Measurements from ENCODE around the gene ZSCAN32.

ZSCAN32 gene

DNA sequence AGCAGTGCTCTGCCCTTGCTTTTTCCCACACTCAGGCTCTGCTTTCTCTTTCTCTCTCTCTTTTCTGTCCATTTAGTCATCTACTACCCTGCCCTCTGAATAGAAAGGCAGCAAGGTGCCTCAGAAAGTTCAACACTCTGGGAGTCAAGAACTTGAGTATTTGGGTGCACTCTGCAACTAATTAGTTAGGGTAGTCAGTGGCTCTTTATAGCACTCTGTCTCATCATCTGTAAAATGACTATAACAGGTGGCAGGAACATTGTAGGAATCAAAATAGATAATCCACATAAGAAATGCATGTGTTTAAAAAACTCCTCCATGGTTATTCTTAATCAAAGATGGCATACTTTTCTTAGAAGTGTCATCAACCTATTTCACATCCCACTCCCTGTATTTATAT lies 37.9 kb downstream of the ZSCAN32 start:
- H3K9me2 ChIP-seq (replicated peaks; ENCODE audit: insufficient read depth, low read length), result no peaks in the 10 kb centered on the region
- no peak overlapping the region for H2AFZ ChIP-seq (ENCODE audit: low read length)
- no peaks in the 10 kb centered on the region for H4K20me1 ChIP-seq (ENCODE audit: insufficient read depth, low read length)
- no peak for TF ChIP-seq EZH2 (optimal IDR thresholded peaks at IDR 0.05; ENCODE audit: low read depth, low read length)
- TF ChIP-seq EZH2phosphoT487 (IDR thresholded peaks at IDR 0.05; ENCODE audit: low read length), result no peak
- TF ChIP-seq, protein P1, sequence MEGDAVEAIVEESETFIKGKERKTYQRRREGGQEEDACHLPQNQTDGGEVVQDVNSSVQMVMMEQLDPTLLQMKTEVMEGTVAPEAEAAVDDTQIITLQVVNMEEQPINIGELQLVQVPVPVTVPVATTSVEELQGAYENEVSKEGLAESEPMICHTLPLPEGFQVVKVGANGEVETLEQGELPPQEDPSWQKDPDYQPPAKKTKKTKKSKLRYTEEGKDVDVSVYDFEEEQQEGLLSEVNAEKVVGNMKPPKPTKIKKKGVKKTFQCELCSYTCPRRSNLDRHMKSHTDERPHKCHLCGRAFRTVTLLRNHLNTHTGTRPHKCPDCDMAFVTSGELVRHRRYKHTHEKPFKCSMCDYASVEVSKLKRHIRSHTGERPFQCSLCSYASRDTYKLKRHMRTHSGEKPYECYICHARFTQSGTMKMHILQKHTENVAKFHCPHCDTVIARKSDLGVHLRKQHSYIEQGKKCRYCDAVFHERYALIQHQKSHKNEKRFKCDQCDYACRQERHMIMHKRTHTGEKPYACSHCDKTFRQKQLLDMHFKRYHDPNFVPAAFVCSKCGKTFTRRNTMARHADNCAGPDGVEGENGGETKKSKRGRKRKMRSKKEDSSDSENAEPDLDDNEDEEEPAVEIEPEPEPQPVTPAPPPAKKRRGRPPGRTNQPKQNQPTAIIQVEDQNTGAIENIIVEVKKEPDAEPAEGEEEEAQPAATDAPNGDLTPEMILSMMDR (IDR thresholded peaks at IDR 0.05; ENCODE audit: low read length), result no peak
- no peak overlapping the region for H3K4me3 ChIP-seq (ENCODE audit: low read length)
- no peak overlapping the region for H3K9ac ChIP-seq (ENCODE audit: low read length)
- H3K36me3 ChIP-seq (replicated peaks; ENCODE audit: insufficient read depth, low read length), result no peaks in the 10 kb centered on the region
- no peaks in the 10 kb centered on the region; the same call in 1 of the 2 replicates for H3K27me3 ChIP-seq (replicated peaks; ENCODE audit: insufficient read depth, low read length)
- no peaks in the 10 kb centered on the region for H3K9me3 ChIP-seq (replicated peaks; ENCODE audit: insufficient read depth, low read length)
- H3K79me2 ChIP-seq (ENCODE audit: low read length), result no peaks in the 10 kb centered on the region
- H3K4me2 ChIP-seq (ENCODE audit: low read depth, low read length), result no peak overlapping the region
- H3K4me1 ChIP-seq (ENCODE audit: low read length), result peaks cover 4% of the 10 kb centered on the region; the same call in 1 of the 2 replicates
- no peak for DNase-seq
- no peak overlapping the region for H3K27ac ChIP-seq (ENCODE audit: low read length)
- H3F3A ChIP-seq (ENCODE audit: insufficient read depth, low read length), result peaks cover 7% of the 10 kb centered on the region

DNA sequence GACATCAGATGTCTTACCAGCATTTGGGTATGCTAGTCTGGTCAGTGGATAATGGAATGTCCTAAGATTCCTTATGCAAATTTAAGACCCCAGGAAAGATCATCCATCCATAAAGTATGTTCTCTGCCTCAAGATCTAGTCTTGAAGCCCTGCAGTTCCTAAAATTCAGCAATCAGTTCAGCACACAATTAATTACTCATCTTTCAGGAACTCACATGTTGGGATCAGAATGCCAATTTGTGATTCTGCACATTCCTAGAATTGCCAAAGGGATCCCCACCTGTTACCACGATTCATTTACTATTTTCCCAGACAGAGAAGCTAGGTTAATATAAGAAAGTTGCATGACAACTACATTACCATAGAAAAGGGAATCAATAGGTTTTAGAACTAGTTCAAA lies 41.9 kb downstream of the ZSCAN32 start:
- Histone ChIP-seq H2AFZ (ENCODE audit: low read length) (no peak overlapping the region), H3K36me3 (replicated peaks; ENCODE audit: insufficient read depth, low read length) (no peaks in the 10 kb centered on the region), H3K9ac (ENCODE audit: low read length) (no peak overlapping the region), H3K9me2 (replicated peaks; ENCODE audit: insufficient read depth, low read length) (no peaks in the 10 kb centered on the region), H4K20me1 (ENCODE audit: insufficient read depth, low read length) (no peaks in the 10 kb centered on the region), H3K27me3 (replicated peaks; ENCODE audit: insufficient read depth, low read length) (no peaks in the 10 kb centered on the region; the same call in 1 of the 2 replicates), H3K9me3 (replicated peaks; ENCODE audit: insufficient read depth, low read length) (no peaks in the 10 kb centered on the region), H3K79me2 (ENCODE audit: low read length) (no peaks in the 10 kb centered on the region), H3K4me1 (ENCODE audit: low read length) (no peaks in the 10 kb centered on the region), H3F3A (ENCODE audit: insufficient read depth, low read length) (no peaks in the 10 kb centered on the region), H3K27ac (ENCODE audit: low read length) (no peak overlapping the region), H3K4me2 (ENCODE audit: low read depth, low read length) (no peak overlapping the region), H3K4me3 (ENCODE audit: low read length) (no peak overlapping the region)
- DNase-seq, result no peak
- TF ChIP-seq EZH2phosphoT487 (IDR thresholded peaks at IDR 0.05; ENCODE audit: low read length) (no peak), EZH2 (optimal IDR thresholded peaks at IDR 0.05; ENCODE audit: low read depth, low read length) (no peak)
- TF ChIP-seq, protein P1 (IDR thresholded peaks at IDR 0.05; ENCODE audit: low read length), result no peak

DNA sequence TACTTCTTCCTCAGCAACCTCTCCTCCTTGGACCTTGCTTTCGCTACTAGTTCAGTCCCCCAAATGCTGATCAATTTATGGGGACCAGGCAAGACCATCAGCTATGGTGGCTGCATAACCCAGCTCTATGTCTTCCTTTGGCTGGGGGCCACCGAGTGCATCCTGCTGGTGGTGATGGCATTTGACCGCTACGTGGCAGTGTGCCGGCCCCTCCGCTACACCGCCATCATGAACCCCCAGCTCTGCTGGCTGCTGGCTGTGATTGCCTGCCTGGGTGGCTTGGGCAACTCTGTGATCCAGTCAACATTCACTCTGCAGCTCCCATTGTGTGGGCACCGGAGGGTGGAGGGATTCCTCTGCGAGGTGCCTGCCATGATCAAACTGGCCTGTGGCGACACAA lies 44.7 kb downstream of the ZSCAN32 start:
- H3K9me2 ChIP-seq (replicated peaks; ENCODE audit: insufficient read depth, low read length), result no peaks in the 10 kb centered on the region
- no peak overlapping the region for H3K27ac ChIP-seq (ENCODE audit: low read length)
- no peaks in the 10 kb centered on the region for H3K4me1 ChIP-seq (ENCODE audit: low read length)
- H3F3A ChIP-seq (ENCODE audit: insufficient read depth, low read length), result no peaks in the 10 kb centered on the region
- no peaks in the 10 kb centered on the region for H3K79me2 ChIP-seq (ENCODE audit: low read length)
- no peak overlapping the region for H2AFZ ChIP-seq (ENCODE audit: low read length)
- no peak overlapping the region for H3K4me2 ChIP-seq (ENCODE audit: low read depth, low read length)
- no peaks in the 10 kb centered on the region; the same call in 1 of the 2 replicates for H3K27me3 ChIP-seq (replicated peaks; ENCODE audit: insufficient read depth, low read length)
- H4K20me1 ChIP-seq (ENCODE audit: insufficient read depth, low read length), result no peaks in the 10 kb centered on the region
- DNase-seq, result no peak
- TF ChIP-seq, protein P1 (IDR thresholded peaks at IDR 0.05; ENCODE audit: low read length), result 0 out of 2 replicates have a peak, but pooled peaks have one; percentile 10
- no peak for TF ChIP-seq EZH2 (optimal IDR thresholded peaks at IDR 0.05; ENCODE audit: low read depth, low read length)
- no peak overlapping the region for H3K9ac ChIP-seq (ENCODE audit: low read length)
- no peak overlapping the region for H3K4me3 ChIP-seq (ENCODE audit: low read length)
- no peaks in the 10 kb centered on the region for H3K36me3 ChIP-seq (replicated peaks; ENCODE audit: insufficient read depth, low read length)
- H3K9me3 ChIP-seq (replicated peaks; ENCODE audit: insufficient read depth, low read length), result no peaks in the 10 kb centered on the region
